KOPT-K1 (cell line): ENCODE data around the gene PGAM2.

Experiments
- H3K27ac ChIP-seq: fragments of 200-600 bp; sonication (generic); 2 replicates; pipeline ENCODE4 v1.5.1; 2016; ENCODE audit warnings: antibody characterized with exemption, mild to moderate bottlenecking, low read depth, low read length; ENCODE audit not compliant: poor library complexity, severe bottlenecking
- H3K36me3 ChIP-seq: fragments of 200-600 bp; sonication (generic); 2 replicates; pipeline ENCODE4 v1.5.1; 2017; ENCODE audit warnings: antibody characterized with exemption, mild to moderate bottlenecking, low read length, moderate library complexity; ENCODE audit not compliant: insufficient read depth
- H3K9me3 ChIP-seq: fragments of 200-600 bp; sonication (generic); 2 replicates; pipeline ENCODE4 v1.5.1; 2017; ENCODE audit warnings: antibody characterized with exemption, low read length, mild to moderate bottlenecking; ENCODE audit not compliant: insufficient read depth, poor library complexity, severe bottlenecking

PGAM2 gene

DNA sequence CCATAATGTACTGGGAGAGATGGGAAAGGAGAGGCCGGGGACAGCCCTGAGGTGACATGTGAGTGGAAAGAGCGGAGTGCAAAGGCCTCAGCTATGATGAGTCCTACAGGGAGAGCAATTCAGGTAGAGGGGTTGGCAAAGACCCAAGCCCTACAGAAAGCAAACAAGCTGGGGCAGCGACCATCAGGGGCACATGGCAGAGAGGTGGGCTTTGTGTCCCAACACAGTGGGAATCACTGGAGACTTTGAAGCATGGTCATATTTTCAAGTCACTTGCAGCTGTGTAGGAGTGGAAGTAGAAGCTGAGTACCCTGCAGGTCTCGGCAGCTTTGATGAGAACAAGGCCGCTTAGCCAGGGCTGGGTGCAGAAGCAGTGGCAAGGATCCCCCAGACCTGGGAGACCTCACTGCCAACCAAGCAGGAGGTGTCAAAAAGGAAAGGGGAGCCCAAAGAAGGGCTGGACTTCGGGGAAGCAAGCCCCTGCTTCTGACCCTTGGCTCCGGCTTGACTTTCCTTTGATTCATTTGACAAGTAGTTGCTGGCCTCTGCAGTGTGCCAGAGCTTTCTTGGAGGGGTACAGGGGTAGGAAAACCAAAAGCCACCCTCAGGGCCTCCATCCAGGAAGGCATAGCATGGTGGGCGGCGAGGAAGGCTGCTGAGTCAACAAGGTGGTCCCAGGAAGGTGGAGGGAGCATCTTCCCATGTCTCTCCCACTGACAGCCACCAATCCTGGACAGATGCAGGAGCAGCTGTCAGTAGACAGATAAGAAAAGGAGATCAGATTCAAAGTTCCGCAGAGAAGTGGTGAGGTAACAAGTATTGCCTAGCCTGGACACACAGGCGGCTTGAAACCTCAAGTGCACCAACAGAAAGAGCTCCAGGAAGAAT is 1.9 kb upstream of the PGAM2 start:
- Histone ChIP-seq H3K9me3 (no peaks in the 10 kb centered on the region), H3K27ac (peak overlapping the region; percentile 62), H3K36me3 (peaks cover 46% of the 10 kb centered on the region)

DNA sequence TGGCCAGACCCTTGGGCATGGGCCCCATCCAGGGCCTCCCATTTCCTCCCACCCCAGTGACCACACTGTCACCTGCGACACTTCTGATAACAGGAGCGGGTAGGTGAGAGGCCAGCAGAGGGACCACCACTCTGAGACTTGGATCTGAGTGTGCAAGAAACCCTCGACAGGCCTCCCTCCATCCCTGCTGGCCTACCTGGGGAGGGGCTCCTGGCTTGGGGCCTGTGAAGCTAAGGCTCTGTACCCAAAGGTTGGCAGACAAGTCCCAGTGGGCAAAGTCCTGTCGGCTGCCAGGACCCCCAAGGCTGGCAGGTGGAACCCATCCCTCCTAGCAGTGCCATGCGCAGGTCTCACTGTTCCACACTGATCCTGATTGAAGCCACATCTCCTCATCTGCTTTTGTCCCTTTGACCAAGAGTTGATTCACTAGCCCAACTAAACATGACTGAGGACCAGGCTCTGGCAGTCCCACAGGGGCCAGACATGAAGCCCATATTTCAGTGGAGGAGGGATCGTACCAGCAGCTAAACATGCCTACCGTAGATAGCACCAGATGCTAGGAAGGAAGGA is 1.2 kb upstream of the PGAM2 start:
- Histone ChIP-seq H3K27ac (peak overlapping the region; percentile 62), H3K9me3 (no peaks in the 10 kb centered on the region), H3K36me3 (peaks cover 46% of the 10 kb centered on the region)

DNA sequence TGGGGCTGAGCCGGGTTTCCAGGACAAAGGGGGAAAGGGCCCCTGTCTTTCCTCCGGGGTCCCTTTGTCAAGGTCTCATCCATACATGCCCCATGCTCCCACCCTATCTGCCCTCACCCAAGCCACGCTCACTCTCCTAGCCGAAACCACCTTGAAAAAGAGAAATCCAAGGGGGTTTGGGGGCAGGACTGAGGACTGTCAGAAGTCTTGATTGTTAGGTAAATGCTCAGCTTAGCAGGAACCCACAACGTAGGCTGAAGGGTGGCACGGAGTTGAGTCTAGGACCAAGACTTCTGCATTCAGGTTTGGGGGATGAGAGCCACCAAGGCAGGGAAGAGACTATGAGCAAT is 719 bp upstream of the PGAM2 start:
- no peaks in the 10 kb centered on the region for H3K9me3 ChIP-seq
- peak overlapping the region; percentile 62 for H3K27ac ChIP-seq
- peaks cover 46% of the 10 kb centered on the region for H3K36me3 ChIP-seq

DNA sequence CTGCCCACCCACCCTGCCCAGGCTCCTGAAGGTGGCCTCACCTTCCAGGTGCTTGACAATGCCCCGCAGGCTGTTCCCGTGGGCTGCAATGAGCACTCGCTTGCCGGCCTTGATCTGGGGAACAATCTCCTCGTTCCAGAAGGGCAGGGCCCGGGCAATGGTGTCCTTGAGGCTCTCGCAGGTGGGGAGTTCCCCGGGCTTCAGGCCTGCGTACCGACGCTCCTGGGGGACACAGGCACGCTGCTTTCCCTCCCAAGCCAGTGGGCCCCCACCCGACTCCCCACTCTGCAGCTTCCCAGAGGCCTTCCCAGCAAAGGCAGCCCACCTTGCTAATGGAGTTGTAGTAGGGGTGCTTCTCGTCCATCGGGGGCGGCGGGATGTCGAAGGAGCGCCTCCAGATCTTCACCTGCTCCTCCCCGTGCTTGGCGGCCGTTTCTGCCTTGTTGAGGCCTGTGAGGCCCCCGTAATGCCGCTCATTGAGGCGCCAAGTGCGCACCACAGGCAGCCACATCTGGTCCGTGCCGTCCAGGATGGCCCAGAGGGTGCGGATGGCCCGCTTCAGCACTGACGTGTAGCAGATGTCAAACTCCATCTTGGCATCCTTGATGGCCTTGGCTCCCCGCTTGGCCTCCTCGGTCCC is 456 bp downstream of the PGAM2 start:
- H3K36me3 ChIP-seq: peaks cover 50% of the 10 kb centered on the region
- no peaks in the 10 kb centered on the region for H3K9me3 ChIP-seq
- H3K27ac ChIP-seq: peak overlapping the region; percentile 62

DNA sequence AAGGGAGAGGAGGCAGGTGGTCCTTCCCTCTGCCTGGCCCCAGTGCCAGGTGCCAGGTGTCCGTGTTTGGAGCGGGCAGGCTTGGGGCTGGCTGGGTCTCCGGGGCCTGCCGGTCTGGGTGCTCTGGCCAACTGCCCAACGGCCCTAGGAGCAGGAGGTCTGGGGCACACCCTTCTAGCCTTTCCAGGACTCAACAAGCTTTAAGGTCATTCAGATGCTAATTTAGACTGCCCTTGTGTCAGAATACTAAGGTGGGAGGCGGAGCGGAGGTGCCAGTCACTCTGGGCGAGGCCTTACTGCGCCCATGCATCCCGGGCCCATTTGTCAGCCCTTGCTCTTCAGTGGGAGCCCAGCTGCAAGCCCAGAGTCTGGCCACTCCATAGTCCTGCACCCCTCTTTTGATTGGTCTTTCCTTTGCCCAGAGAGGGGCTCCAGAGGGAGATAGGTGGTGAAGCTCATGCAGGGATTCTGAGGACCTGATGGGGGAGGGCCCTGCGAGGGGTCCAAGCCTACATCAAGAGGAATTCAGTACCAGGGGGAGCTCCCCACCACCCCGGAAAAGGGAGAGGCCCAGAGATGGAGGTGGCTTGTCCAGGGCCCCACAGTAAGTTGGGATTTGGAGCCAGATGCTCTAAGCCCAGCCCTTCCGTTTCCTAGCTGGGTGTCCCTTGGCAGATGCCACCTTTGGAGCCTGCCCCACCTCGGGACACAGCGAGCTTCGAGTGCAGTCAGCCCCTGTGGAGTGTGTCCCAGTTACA is 1.3 kb downstream of the PGAM2 start:
- H3K9me3 ChIP-seq: no peaks in the 10 kb centered on the region
- H3K36me3 ChIP-seq: peaks cover 51% of the 10 kb centered on the region
- H3K27ac ChIP-seq: no peak overlapping the region

DNA sequence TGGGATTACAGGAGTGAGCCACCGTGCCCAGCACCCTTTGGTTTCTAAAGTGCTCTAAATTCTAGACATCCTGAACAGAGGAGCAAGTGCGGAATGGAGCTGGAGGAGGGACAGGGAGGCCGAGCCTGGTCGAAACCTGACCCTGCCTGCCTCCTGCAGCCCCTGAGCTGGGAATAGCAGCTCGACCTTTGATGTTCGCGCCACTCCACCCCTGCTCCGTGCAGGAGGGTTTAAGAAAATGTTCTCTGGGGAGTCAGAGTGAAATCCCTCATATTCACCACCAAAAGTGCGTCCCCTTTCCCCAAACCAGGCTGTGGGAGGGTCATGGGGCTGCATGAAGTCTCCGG is 1.8 kb downstream of the PGAM2 start:
- Histone ChIP-seq H3K9me3 (no peaks in the 10 kb centered on the region), H3K27ac (no peak overlapping the region), H3K36me3 (peaks cover 57% of the 10 kb centered on the region)

DNA sequence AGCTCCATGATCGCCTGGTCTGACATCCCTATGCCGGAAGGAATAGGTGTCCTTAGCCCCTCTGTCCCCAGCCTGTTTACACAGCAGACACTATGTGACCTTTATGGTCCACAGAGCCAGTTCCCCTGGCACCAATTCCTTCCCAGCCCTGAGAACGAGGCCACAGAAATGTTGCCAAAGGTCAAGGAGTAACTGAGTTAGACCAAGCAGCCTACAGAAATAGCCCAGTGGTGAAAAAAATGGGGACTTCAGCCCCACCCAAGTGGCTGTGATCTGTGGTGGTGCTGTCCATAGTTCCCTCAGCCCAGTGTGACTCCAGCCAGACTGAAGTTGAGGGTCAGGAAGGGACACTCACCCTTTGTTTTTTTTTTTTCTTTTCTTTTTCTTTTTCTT is 2.5 kb downstream of the PGAM2 start:
- peaks cover 57% of the 10 kb centered on the region for H3K36me3 ChIP-seq
- no peak overlapping the region for H3K27ac ChIP-seq

DNA sequence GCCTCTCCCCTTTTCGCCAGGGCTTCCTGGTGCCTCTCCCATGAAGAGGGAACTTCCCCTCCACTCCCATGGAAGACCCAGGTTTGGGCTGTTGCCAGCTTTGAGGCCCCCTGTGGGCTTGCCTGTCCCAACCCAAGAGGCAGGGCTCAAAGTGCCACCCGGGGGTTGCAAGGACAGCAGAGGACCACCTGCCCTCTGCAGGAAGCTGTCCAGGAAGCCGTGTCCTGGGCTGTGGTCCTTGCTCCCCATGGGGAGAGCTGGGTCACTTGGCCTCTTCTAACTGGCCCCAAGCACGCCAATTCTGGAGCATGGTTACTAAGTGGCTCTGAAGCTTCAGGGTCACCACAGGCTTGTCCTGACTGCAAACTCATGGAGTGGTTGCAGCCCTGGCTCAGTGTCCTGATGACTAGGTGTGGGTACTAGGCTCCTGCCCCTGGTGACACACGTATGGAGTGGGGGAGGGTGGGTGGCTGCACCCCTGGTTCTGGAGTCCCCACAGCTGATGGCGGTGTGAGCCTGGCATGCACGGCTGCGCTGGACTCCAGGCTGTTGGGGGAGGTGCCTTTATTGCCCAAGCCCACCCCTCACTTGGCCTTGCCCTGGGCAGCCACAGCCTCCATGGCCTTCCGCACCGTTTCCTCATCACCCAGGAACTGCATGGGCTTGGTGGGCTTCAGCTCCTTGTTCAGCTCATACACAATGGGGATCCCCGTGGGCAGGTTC is 3.0 kb downstream of the PGAM2 start:
- Histone ChIP-seq H3K9me3 (no peaks in the 10 kb centered on the region), H3K36me3 (peaks cover 58% of the 10 kb centered on the region), H3K27ac (no peak overlapping the region)

More for the DNA sequence above, 2.5 kb downstream of the PGAM2 start:
- no peaks in the 10 kb centered on the region for H3K9me3 ChIP-seq

DNA sequence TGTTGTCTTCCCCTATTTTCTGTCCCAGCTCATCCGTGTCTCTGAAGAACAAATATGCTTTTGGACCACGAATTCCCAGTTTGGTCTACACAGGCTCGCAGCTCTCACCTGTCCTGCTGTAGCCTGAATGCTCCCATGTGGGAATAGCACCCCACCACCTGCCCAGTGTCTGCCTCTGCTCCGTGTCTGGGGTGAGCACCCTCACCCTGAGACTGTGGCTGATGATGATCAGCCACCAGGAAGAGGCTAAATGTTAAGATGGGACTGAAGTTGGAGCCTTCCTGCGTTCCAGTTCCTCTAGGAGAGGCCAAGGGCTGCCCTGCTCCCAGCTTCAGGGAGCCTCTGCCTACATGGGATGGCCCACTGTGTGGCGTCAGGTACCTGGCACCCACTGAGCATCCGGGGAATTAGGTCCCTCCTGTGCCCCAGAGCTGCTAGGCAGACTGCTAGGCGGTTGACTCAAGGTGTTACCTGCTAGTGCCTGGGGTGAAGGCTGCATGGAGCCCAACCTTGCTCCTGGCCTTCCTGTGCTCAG is 3.7 kb downstream of the PGAM2 start:
- Histone ChIP-seq H3K36me3 (peaks cover 64% of the 10 kb centered on the region), H3K9me3 (no peaks in the 10 kb centered on the region), H3K27ac (no peak overlapping the region)

DNA sequence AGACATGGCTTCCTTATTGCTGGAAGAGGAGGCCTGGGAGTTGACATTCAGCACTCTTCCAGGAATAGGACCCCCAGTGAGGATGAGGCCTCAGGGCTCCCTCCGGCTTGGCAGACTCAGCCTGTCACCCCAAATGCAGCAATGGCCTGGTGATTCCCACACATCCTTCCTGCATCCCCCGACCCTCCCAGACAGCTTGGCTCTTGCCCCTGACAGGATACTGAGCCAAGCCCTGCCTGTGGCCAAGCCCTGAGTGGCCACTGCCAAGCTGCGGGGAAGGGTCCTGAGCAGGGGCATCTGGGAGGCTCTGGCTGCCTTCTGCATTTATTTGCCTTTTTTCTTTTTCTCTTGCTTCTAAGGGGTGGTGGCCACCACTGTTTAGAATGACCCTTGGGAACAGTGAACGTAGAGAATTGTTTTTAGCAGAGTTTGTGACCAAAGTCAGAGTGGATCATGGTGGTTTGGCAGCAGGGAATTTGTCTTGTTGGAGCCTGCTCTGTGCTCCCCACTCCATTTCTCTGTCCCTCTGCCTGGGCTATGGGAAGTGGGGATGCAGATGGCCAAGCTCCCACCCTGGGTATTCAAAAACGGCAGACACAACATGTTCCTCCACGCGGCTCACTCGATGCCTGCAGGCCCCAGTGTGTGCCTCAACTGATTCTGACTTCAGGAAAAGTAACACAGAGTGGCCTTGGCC is 4.3 kb downstream of the PGAM2 start:
- no peaks in the 10 kb centered on the region for H3K9me3 ChIP-seq
- H3K36me3 ChIP-seq: peaks cover 70% of the 10 kb centered on the region
- H3K27ac ChIP-seq: no peak overlapping the region

DNA sequence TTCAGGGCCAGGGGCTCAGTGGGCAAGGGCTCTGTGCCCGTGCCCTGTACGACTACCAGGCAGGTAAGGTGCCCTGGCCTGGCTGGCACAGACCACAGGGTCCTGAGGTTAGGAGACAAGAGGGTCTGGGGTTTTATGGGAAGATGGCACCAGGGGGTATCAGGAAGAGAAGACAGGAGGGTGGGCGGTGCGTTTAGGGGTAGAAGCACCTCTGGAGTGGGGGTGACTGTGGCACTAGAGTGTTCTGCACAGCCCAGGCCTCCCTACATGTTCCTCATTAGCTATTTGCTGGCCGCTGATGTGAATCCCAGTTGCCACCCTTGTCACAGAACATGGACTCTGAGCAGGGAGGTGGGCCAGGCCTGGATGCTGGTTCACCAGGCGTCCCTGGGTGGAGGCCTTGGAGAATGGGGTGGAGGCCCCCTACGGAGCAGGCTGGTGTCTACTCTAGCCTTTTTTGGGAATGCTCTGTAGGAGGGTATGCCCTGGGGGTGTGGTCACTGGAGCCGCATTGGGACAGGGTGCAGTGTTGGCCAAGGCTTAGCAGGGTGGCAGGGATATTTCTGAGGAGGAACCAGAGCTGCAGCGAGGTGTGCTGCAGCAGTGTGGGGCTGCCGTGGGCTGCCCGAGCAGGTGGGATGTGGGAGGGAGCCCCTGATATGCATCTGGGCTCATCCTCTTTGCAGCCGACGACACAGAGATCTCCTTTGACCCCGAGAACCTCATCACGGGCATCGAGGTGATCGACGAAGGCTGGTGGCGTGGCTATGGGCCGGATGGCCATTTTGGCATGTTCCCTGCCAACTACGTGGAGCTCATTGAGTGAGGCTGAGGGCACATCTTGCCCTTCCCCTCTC is 5.0 kb downstream of the PGAM2 start:
- peaks cover 78% of the 10 kb centered on the region for H3K36me3 ChIP-seq
- H3K27ac ChIP-seq: no peak overlapping the region
- H3K9me3 ChIP-seq: no peaks in the 10 kb centered on the region

DNA sequence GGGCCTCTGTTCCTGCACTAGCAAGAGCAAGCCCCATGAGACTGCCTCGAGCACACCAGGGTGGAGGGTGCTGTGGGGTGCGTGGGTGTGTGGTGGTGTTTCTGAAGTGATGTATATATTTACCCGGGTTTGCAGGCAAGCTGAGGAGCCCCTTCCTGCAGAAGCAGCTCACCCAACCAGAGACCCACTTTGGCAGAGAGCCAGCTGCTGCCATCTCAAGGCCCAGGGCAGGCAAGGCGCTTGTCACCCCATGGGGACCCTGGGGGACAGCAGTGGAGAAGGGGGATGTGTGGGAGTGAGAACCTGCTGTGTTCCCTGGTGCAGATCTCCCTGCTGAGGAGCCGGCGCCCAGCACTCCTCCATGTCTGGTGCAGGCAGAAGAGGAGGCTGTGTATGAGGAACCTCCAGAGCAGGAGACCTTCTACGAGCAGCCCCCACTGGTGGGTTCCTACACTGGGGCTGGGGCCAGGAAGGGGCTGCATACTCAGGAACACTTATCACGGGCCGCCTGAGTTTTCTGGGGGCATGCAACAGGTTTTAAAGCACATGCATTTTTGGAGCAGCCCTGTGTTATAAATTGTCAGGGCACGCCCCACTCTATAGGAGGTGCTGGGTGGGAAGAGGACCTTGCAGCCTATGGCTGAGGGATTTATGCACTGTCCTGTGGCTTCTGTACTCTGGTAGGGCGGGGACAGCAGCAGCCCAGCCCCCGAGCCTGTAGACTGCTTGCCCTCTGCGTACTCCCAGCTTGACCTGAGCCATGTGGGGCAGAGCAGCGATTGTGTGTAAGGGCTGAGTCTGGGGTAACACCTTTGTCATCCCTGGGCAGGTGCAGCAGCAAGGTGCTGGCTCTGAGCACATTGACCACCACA is 5.9 kb downstream of the PGAM2 start:
- no peaks in the 10 kb centered on the region for H3K9me3 ChIP-seq
- peaks cover 87% of the 10 kb centered on the region for H3K36me3 ChIP-seq
- no peak overlapping the region for H3K27ac ChIP-seq
